Fibroblast of lung (primary cell): Measurements from ENCODE around the gene FNDC3B. TPM values are rescaled to one million over a fixed set of nuclear protein-coding genes. Genes with fewer than 3 reads are reported as not detected.

Source experiments
- DNase-seq, 2 donors: peaks; one replicate each; pipeline versions ENCODE4 v3.0.0 to v3.0.0-alpha.2; 2010; ENCODE audit warnings: low read depth in 2 of 2
- H2AFZ ChIP-seq: 2 replicates; pipeline ENCODE4 v1.5.1; 2012; ENCODE audit warnings: low read length, control low read depth, inconsistent platforms
- H3K27ac ChIP-seq: 2 replicates; pipeline ENCODE4 v1.5.1; 2011; ENCODE audit warnings: low read length, control low read depth; ENCODE audit not compliant: insufficient read depth
- H3K27me3 ChIP-seq: 2 replicates; pipeline ENCODE4 v1.5.1; 2011; ENCODE audit warnings: mild to moderate bottlenecking, low read length; ENCODE audit not compliant: control insufficient read depth, insufficient read depth
- H3K36me3 ChIP-seq: 2 replicates; pipeline ENCODE4 v1.5.1; 2011; ENCODE audit warnings: low read length; ENCODE audit not compliant: control insufficient read depth, insufficient read depth
- H3K4me1 ChIP-seq: 2 replicates; pipeline ENCODE4 v1.5.1; 2011; ENCODE audit warnings: low read length; ENCODE audit not compliant: control insufficient read depth, insufficient read depth; ENCODE audit errors: extremely low read depth
- H3K4me2 ChIP-seq: 2 replicates; pipeline ENCODE4 v1.5.1; 2011; ENCODE audit warnings: low read length, control low read depth; ENCODE audit not compliant: insufficient read depth; ENCODE audit errors: extremely low read depth
- H3K4me3 ChIP-seq, 4 experiments: fragments of 200-600 bp in 1 of 4; sonication (generic) in 1 of 4; replicated peaks in 1 of 4; 2 replicates each; pipeline ENCODE4 v1.5.1; 2011 to 2016; ENCODE audit warnings: low read length in 4 of 4, low read depth in 3 of 4, mild to moderate bottlenecking in 3 of 4, control low read depth in 2 of 4, inconsistent platforms in 1 of 4, mixed read lengths in 1 of 4; ENCODE audit not compliant: insufficient read depth in 1 of 4; ENCODE audit errors: control extremely low read depth in 1 of 4
- H3K79me2 ChIP-seq: 2 replicates; pipeline ENCODE4 v1.5.1; 2012; ENCODE audit warnings: mild to moderate bottlenecking, low read length, inconsistent platforms; ENCODE audit not compliant: control insufficient read depth, insufficient read depth
- H3K9ac ChIP-seq: 2 replicates; pipeline ENCODE4 v1.5.1; 2011; ENCODE audit warnings: mild to moderate bottlenecking, low read length, control low read depth; ENCODE audit not compliant: insufficient read depth
- H3K9me3 ChIP-seq: 2 replicates; pipeline ENCODE4 v1.5.1; 2012; ENCODE audit warnings: low read depth, low read length; ENCODE audit not compliant: control insufficient read depth, insufficient read depth
- H4K20me1 ChIP-seq: 2 replicates; pipeline ENCODE4 v1.5.1; 2011; ENCODE audit warnings: low read length; ENCODE audit not compliant: control insufficient read depth, insufficient read depth; ENCODE audit errors: extremely low read depth
- CTCF ChIP-seq, 2 donors: IDR thresholded peaks in 1 of 2; conservative IDR thresholded peaks in 1 of 2; 1 replicate in 1 of 2; 2 replicates in 1 of 2; pipeline ENCODE4 v1.5.1; 2011 to 2012; ENCODE audit warnings: low read length in 2 of 2, control low read depth in 1 of 2, inconsistent platforms in 1 of 2, low read depth in 1 of 2, mild to moderate bottlenecking in 1 of 2
- EZH2 ChIP-seq: IDR thresholded peaks from 2 replicates; pipeline ENCODE4 v1.5.1; 2012; ENCODE audit warnings: low read length, control low read depth, mild to moderate bottlenecking; ENCODE audit errors: missing control alignments
- polyA plus RNA-seq, 2 donors: library from polyadenylated mRNA; depleted of rRNA in 1 of 2; stranded (reverse) in 1 of 2; unstranded in 1 of 2; fragments of >200 nt; gene quantifications; 2 replicates each; pipeline ENCODE4 v1.2.1, GENCODE V29; 2011 to 2012; ENCODE audit warnings: missing spikeins in 1 of 2
- total RNA-seq: library from RNA; depleted of rRNA; stranded (reverse); fragments of >200 nt; gene quantifications from 2 replicates; pipeline ENCODE4 v1.2.1, GENCODE V29; 2014

FNDC3B gene
- total and polyA plus RNA-seq, 2 donors (not counting 1 experiment from before 2014, with no cell fraction given): 26.1 to 76.8 TPM

GRCh38 chr3:172266103-172266502 lies 226.7 kb downstream of the FNDC3B start:
- Histone ChIP-seq H3K9me3 (no peaks in the 10 kb centered on the region), H3K4me3 (no peak overlapping the region), H3K27ac (no peak overlapping the region), H3K4me1 (no peaks in the 10 kb centered on the region), H3K9ac (no peak overlapping the region), H4K20me1 (no peaks in the 10 kb centered on the region), H3K27me3 (no peaks in the 10 kb centered on the region), H3K36me3 (no peaks in the 10 kb centered on the region), H3K4me2 (no peak overlapping the region), H3K79me2 (no peaks in the 10 kb centered on the region), H2AFZ (no peak overlapping the region)
- TF ChIP-seq EZH2 (no peak), CTCF (conservative IDR thresholded peaks at IDR 0.05 in 1 of 2, IDR thresholded peaks at IDR 0.05 in 1 of 2; ENCODE audit: low read depth in 1 of 2, low read length in 2 of 2) (no peak)
- no peak for DNase-seq

- Histone ChIP-seq H3K36me3 (no peaks in the 10 kb centered on the region), H3K4me1 (no peaks in the 10 kb centered on the region), H3K9ac (no peak overlapping the region), H3K9me3 (no peaks in the 10 kb centered on the region), H4K20me1 (no peaks in the 10 kb centered on the region), H2AFZ (no peak overlapping the region), H3K27ac (no peak overlapping the region), H3K79me2 (no peaks in the 10 kb centered on the region), H3K27me3 (no peaks in the 10 kb centered on the region), H3K4me3 (no peak overlapping the region), H3K4me2 (no peak overlapping the region)
- TF ChIP-seq EZH2: no peak
- no peak for TF ChIP-seq CTCF (conservative IDR thresholded peaks at IDR 0.05 in 1 of 2, IDR thresholded peaks at IDR 0.05 in 1 of 2; ENCODE audit: low read depth in 1 of 2, low read length in 2 of 2)
- DNase-seq: no peak
Observed at GRCh38 chr3:172268425-172268824, 229.0 kb downstream of the FNDC3B start.

GRCh38 chr3:172268868-172269267 lies 229.5 kb downstream of the FNDC3B start:
- no peaks in the 10 kb centered on the region for H3K27me3 ChIP-seq
- no peak overlapping the region for H3K9ac ChIP-seq
- no peak overlapping the region for H3K4me2 ChIP-seq
- H4K20me1 ChIP-seq: no peaks in the 10 kb centered on the region
- H3K4me3 ChIP-seq: no peak overlapping the region
- H3K9me3 ChIP-seq: no peaks in the 10 kb centered on the region
- no peaks in the 10 kb centered on the region for H3K36me3 ChIP-seq
- DNase-seq: no peak
- H3K79me2 ChIP-seq: no peaks in the 10 kb centered on the region
- TF ChIP-seq CTCF (conservative IDR thresholded peaks at IDR 0.05 in 1 of 2, IDR thresholded peaks at IDR 0.05 in 1 of 2; ENCODE audit: low read depth in 1 of 2, low read length in 2 of 2): no peak
- TF ChIP-seq EZH2: no peak
- no peak overlapping the region for H2AFZ ChIP-seq
- no peak overlapping the region for H3K27ac ChIP-seq
- no peaks in the 10 kb centered on the region for H3K4me1 ChIP-seq
